ENCODE data around the gene SPSB1. TPM values are rescaled to one million over a fixed set of nuclear protein-coding genes. Genes with fewer than 3 reads are reported as not detected.
A peak's percentile ranks its signal among the peaks of the same experiment; 100 is the strongest.

Gene SPSB1
- total and polyA plus RNA-seq, 10 of the 15 experiments (the other 5 are each of a cell fraction or from before 2014, with no cell fraction given) = 0.02 to 2.0 (median 0.90) TPM; not detected in 1

- POLR2A ChIA-PET = no interaction called here
- Histone ChIP-seq H3K27me3 (replicated peaks in 1 of 2; ENCODE audit: control insufficient read depth in 2 of 2, insufficient read depth in 2 of 2, low read length in 1 of 2) (no peaks in the 10 kb centered on the region; a peak in 1 of 4 replicates), H2AFZ (ENCODE audit: control insufficient read depth, low read depth, low read length) (no peak overlapping the region), H3K4me2 (ENCODE audit: control insufficient read depth, insufficient read depth) (no peak overlapping the region), H4K20me1 (ENCODE audit: control insufficient read depth, insufficient read depth) (no peaks in the 10 kb centered on the region), H3K79me2 (ENCODE audit: control insufficient read depth, insufficient read depth, low read length) (no peaks in the 10 kb centered on the region), H3K4me1 (ENCODE audit: control insufficient read depth, insufficient read depth, low read length) (peaks cover 5% of the 10 kb centered on the region; the same call in 1 of the 2 replicates), H3K36me3 (ENCODE audit: control insufficient read depth in 2 of 2, insufficient read depth in 2 of 2, low read length in 1 of 2) (no peaks in the 10 kb centered on the region), H3K9ac (ENCODE audit: control insufficient read depth, insufficient read depth, low read length) (no peak overlapping the region), H3K4me3 (no peak overlapping the region), H3K27ac (ENCODE audit: control insufficient read depth, insufficient read depth) (no peak overlapping the region), H3K9me3 (replicated peaks; ENCODE audit: control insufficient read depth, insufficient read depth, low read length) (no peaks in the 10 kb centered on the region; the same call in 2 of the 3 replicates)
- SMC1A ChIA-PET (ENCODE audit: uncharacterized antibody, unreplicated experiment) = no interaction called here
- no peak for TF ChIP-seq NR2C1 (IDR thresholded peaks at IDR 0.05)
- no peak for TF ChIP-seq STAT3 (IDR thresholded peaks at IDR 0.05; ENCODE audit: low read depth, low read length)
- TF ChIP-seq MEF2B (IDR thresholded peaks at IDR 0.05; ENCODE audit: partially characterized antibody, poor library complexity, severe bottlenecking) = peak; percentile 76
- CTCF ChIA-PET = interaction anchor here (0.9 kb wide), 1 partner anchor 114 kb away, joined by 3 read pairs; no protein-coding TSS in a partner anchor
- ATAC-seq = no peak
- WGBS (ENCODE audit: insufficient coverage, insufficient replicate concordance, low lambda C conversion rate, missing lambda C conversion rate) = 19% methylated on average over 13 of the region's 13 CpGs
- intact Hi-C loops (cut with micrococcal nuclease; ENCODE audit: unreplicated experiment) (no loop called here), in situ Hi-C loops (cut with MboI) (no loop called here)
- DNase-seq (ENCODE audit: low read depth, low spot score) = no peak
- FAIRE-seq = no peak
- RAD21 ChIA-PET (ENCODE audit: unreplicated experiment) = no interaction called here
- BruUV-seq (replicated peaks) = no TSS peak
Observed at GRCh38 chr1:9402717-9403225, 110.1 kb downstream of the SPSB1 start.

- ChIA-PET CTCF (interaction anchor here (2.1 kb wide), 1 partner anchor 51 kb away, joined by 7 read pairs; no protein-coding TSS in a partner anchor), POLR2A (no interaction called here), SMC1A (ENCODE audit: uncharacterized antibody, unreplicated experiment) (no interaction called here), RAD21 (ENCODE audit: unreplicated experiment) (interaction anchor here (1.0 to 1.5 kb wide), 2 partner anchors 9 to 21 kb away, joined by 3 to 4 read pairs; no protein-coding TSS in a partner anchor)
- H3K36me3 ChIP-seq (ENCODE audit: control insufficient read depth in 2 of 2, insufficient read depth in 2 of 2, low read length in 1 of 2) = no peaks in the 10 kb centered on the region
- BruUV-seq (replicated peaks) = no TSS peak
- in situ Hi-C loops (cut with MboI) = no loop called here
- TF ChIP-seq NKRF (conservative IDR thresholded peaks at IDR 0.05) (no peak), IRF5 (IDR thresholded peaks at IDR 0.05; ENCODE audit: borderline replicate concordance) (no peak), ZNF274 (IDR thresholded peaks at IDR 0.05; ENCODE audit: insufficient read depth, insufficient read length) (no peak), KAT2A (conservative IDR thresholded peaks at IDR 0.05; ENCODE audit: control insufficient read depth, low read depth, low read length) (no peak), CHD4 (IDR thresholded peaks at IDR 0.05) (no peak)
- no peak for DNase-seq (ENCODE audit: low read depth, low spot score)
- ATAC-seq = no peak
- WGBS (ENCODE audit: insufficient coverage, insufficient replicate concordance, low lambda C conversion rate, missing lambda C conversion rate) = 55% methylated on average over 15 of the region's 15 CpGs
- no peak overlapping the region for H3K4me2 ChIP-seq (ENCODE audit: control insufficient read depth, insufficient read depth)
- no peak overlapping the region for H3K27ac ChIP-seq (ENCODE audit: control insufficient read depth, insufficient read depth)
- H3K9me3 ChIP-seq (replicated peaks; ENCODE audit: control insufficient read depth, insufficient read depth, low read length) = no peaks in the 10 kb centered on the region; the same call in 2 of the 3 replicates
- H4K20me1 ChIP-seq (ENCODE audit: control insufficient read depth, insufficient read depth) = no peaks in the 10 kb centered on the region
- no peak overlapping the region for H3K4me3 ChIP-seq
- H2AFZ ChIP-seq (ENCODE audit: control insufficient read depth, low read depth, low read length) = no peak overlapping the region
- H3K27me3 ChIP-seq (replicated peaks in 1 of 2; ENCODE audit: control insufficient read depth in 2 of 2, insufficient read depth in 2 of 2, low read length in 1 of 2) = no peaks in the 10 kb centered on the region; a peak in 1 of 4 replicates
- intact Hi-C loops (cut with micrococcal nuclease; ENCODE audit: unreplicated experiment) = no loop called here
- no peak overlapping the region for H3K9ac ChIP-seq (ENCODE audit: control insufficient read depth, insufficient read depth, low read length)
- peaks cover 5% of the 10 kb centered on the region; the same call in 1 of the 2 replicates for H3K4me1 ChIP-seq (ENCODE audit: control insufficient read depth, insufficient read depth, low read length)
- no peak for FAIRE-seq
- H3K79me2 ChIP-seq (ENCODE audit: control insufficient read depth, insufficient read depth, low read length) = no peaks in the 10 kb centered on the region
Observed at GRCh38 chr1:9404117-9404914, 111.6 kb downstream of the SPSB1 start.

All from GM12878 (cell line).